MCF 10A (cell line): ENCODE data around the gene ENTPD6. TPM values are rescaled to one million over a fixed set of nuclear protein-coding genes. Genes with fewer than 3 reads are reported as not detected.
A peak's percentile ranks its signal among the peaks of the same experiment; 100 is the strongest.

Experiments
- BruUV-seq: library from RNA; stranded (reverse); fragments of 400-500 nt; replicated peaks from 2 replicates; lab custom pipeline; 2021; lab: Mats Ljungman, UMichigan
- CTCF ChIA-PET: fragments of 300-600 bp; sonication (Branson Sonifier 250); formaldehyde crosslinking; extraction: SDS; loops from one replicate; lab custom pipeline; 2021; ENCODE audit warnings: antibody characterized with exemption, inconsistent platforms; lab: Yijun Ruan, JAX
- POLR2A ChIA-PET: fragments of 300-600, 350-650 bp; sonication (Branson Sonifier 250); formaldehyde crosslinking; extraction: SDS; loops from one replicate; lab custom pipeline; 2020; ENCODE audit warnings: antibody characterized with exemption, inconsistent platforms; lab: Yijun Ruan, JAX
- DNase-seq: peaks from one replicate; pipeline ENCODE4 v3.0.0-alpha.2; 2018; ENCODE audit not compliant: unreplicated experiment
- H3K27ac Mint-ChIP-seq: one replicate; pipeline ENCODE4 v1.8.0; 2022; ENCODE audit warnings: mild to moderate bottlenecking, low read depth, mixed read lengths; ENCODE audit not compliant: unreplicated experiment
- H3K27me3 Mint-ChIP-seq: one replicate; pipeline ENCODE4 v1.8.0; 2022; ENCODE audit warnings: mixed read lengths; ENCODE audit not compliant: insufficient read depth, unreplicated experiment
- H3K36me3 Mint-ChIP-seq: one replicate; pipeline ENCODE4 v1.8.0; 2022; ENCODE audit warnings: mild to moderate bottlenecking, moderate library complexity, mixed read lengths; ENCODE audit not compliant: insufficient read depth, unreplicated experiment
- H3K4me1 Mint-ChIP-seq: one replicate; pipeline ENCODE4 v1.8.0; 2022; ENCODE audit warnings: mixed read lengths; ENCODE audit not compliant: insufficient read depth, unreplicated experiment
- H3K4me3 Mint-ChIP-seq: one replicate; pipeline ENCODE4 v1.8.0; 2022; ENCODE audit warnings: mild to moderate bottlenecking, moderate library complexity, mixed read lengths; ENCODE audit not compliant: unreplicated experiment
- H3K9me3 Mint-ChIP-seq: one replicate; pipeline ENCODE4 v1.8.0; 2022; ENCODE audit warnings: mixed read lengths; ENCODE audit not compliant: unreplicated experiment
- intact Hi-C: fragments of 100-400 bp; cut with micrococcal nuclease; formaldehyde crosslinking; loops from 2 replicates; pipeline ENCODE4 v1.14.1; 2022
- total RNA-seq: library from RNA; stranded (reverse); gene quantifications from 2 replicates; pipeline ENCODE4 v1.2.3, GENCODE V29; 2022
- TF ChIP-seq, protein P1 (sequence below): fragments of 200-600 bp; IDR thresholded peaks from one replicate; pipeline ENCODE4 v1.8.0; 2022; ENCODE audit warnings: antibody characterized with exemption, mild to moderate bottlenecking; ENCODE audit not compliant: unreplicated experiment

ENTPD6 gene
- total RNA-seq, 1 experiment from 2014 or later = 98.0 TPM

DNA sequence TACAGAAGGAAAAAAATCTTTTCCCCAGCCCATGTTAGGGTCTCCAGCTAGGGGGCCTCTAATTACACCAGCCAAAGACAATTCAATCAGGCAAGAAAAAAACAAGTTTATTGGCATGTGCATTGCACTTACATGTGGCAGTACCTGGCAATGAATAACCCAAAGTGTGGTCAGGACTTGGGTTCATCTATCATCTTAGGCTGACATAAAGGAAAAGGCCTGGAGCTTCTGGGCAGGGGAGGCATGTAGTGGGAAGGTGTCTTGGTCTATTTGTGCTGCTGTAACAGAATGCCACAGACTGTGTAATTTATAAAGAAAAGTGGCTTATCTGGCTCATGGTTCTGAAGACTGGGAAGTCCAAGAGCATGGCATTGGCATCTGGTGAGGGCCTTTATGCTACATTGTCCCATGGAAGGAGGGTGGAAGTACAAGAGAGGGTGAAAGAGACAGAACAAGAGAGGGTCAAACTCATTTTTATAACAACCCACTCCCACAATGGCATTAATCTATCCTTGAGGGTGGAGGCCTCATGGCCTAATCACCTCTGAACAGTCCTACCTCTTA is 48.0 kb downstream of the ENTPD6 start:
- H3K27me3 Mint-ChIP-seq = no peaks in the 10 kb centered on the region
- TF ChIP-seq, protein P1, sequence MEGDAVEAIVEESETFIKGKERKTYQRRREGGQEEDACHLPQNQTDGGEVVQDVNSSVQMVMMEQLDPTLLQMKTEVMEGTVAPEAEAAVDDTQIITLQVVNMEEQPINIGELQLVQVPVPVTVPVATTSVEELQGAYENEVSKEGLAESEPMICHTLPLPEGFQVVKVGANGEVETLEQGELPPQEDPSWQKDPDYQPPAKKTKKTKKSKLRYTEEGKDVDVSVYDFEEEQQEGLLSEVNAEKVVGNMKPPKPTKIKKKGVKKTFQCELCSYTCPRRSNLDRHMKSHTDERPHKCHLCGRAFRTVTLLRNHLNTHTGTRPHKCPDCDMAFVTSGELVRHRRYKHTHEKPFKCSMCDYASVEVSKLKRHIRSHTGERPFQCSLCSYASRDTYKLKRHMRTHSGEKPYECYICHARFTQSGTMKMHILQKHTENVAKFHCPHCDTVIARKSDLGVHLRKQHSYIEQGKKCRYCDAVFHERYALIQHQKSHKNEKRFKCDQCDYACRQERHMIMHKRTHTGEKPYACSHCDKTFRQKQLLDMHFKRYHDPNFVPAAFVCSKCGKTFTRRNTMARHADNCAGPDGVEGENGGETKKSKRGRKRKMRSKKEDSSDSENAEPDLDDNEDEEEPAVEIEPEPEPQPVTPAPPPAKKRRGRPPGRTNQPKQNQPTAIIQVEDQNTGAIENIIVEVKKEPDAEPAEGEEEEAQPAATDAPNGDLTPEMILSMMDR = no peak
- no peak for DNase-seq
- ChIA-PET POLR2A (interaction anchor here (0.8 to 2.1 kb wide), 7 partner anchors 9 to 251 kb away, joined by 3 to 16 read pairs (median 5); partner anchors contain the start of gene APMAP), CTCF (interaction anchor here (0.7 to 1.3 kb wide), 4 partner anchors 8 to 248 kb away, joined by 3 to 4 read pairs (median 4); no protein-coding TSS in a partner anchor)
- H3K4me3 Mint-ChIP-seq = no peak overlapping the region
- H3K4me1 Mint-ChIP-seq = peaks cover 42% of the 10 kb centered on the region
- intact Hi-C loops = loop anchor here (10.0 kb wide), 1 partner anchor 179 kb away; no protein-coding TSS in a partner anchor
- no TSS peak for BruUV-seq
- no peaks in the 10 kb centered on the region for H3K9me3 Mint-ChIP-seq
- peak overlapping the region; percentile 31 for H3K27ac Mint-ChIP-seq
- H3K36me3 Mint-ChIP-seq = no peaks in the 10 kb centered on the region

DNA sequence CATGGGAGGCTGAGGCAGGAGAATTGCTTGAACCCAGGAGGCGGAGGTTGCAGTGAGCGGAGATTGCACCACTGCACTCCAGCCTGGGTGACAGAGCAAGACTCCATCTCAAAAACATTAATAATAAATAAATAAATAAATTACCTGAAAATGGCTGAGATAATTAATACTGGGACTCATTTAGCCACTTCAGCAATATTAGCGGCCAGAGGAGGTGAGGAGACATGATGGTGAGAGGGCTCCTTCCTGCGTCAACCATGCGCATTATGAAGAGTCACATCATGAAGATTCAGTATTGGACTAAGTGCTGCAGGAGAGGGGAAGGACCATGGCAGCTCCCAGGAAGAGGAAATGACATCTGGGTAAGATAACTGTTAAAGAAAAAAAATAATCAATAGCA is 49.5 kb downstream of the ENTPD6 start:
- H3K4me1 Mint-ChIP-seq = peaks cover 35% of the 10 kb centered on the region
- no peaks in the 10 kb centered on the region for H3K9me3 Mint-ChIP-seq
- H3K27ac Mint-ChIP-seq = peak overlapping the region; percentile 74
- TF ChIP-seq, protein P1 = no peak
- ChIA-PET POLR2A (interaction anchor here (0.6 to 15.4 kb wide), 5 partner anchors 7 to 258 kb away, joined by 4 to 517 read pairs (median 52); no protein-coding TSS in a partner anchor), CTCF (interaction anchor here (1.0 to 3.4 kb wide), 7 partner anchors 9 to 251 kb away, joined by 3 to 37 read pairs (median 11); no protein-coding TSS in a partner anchor)
- DNase-seq = no peak
- intact Hi-C loops = loop anchor here (10.0 kb wide), 1 partner anchor 180 kb away; no protein-coding TSS in a partner anchor
- BruUV-seq = no TSS peak
- no peak overlapping the region for H3K4me3 Mint-ChIP-seq
- H3K27me3 Mint-ChIP-seq = no peaks in the 10 kb centered on the region
- H3K36me3 Mint-ChIP-seq = peaks cover 6% of the 10 kb centered on the region

DNA sequence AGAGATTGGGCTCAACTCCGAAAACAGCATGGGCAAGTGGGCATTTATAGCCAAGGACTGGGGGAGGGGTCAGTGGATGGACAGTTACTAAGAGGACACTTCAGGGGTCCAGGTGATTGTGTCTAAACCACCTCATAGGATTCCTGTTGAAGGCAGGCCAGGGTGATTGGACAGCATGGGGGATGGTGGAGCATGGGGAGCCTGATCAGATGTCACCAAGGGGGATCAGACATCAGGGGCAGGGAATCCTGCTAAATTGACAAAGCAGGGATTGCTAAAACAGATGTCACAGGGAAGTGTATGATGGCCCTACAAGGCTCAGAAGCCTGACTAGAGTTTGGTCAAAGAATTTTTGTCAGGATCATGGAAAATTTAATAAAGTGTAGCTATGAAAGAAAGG is 49.9 kb downstream of the ENTPD6 start:
- Mint-ChIP-seq H3K4me1 (peaks cover 35% of the 10 kb centered on the region), H3K36me3 (peaks cover 9% of the 10 kb centered on the region), H3K27ac (peak overlapping the region; percentile 74), H3K4me3 (no peak overlapping the region), H3K9me3 (no peaks in the 10 kb centered on the region), H3K27me3 (no peaks in the 10 kb centered on the region)
- ChIA-PET CTCF (interaction anchor here (1.0 to 6.5 kb wide), 9 partner anchors 9 to 616 kb away, joined by 3 to 92 read pairs (median 11); no protein-coding TSS in a partner anchor), POLR2A (interaction anchor here (2.0 to 15.4 kb wide), 6 partner anchors 8 to 66 kb away, joined by 5 to 517 read pairs (median 93); partner anchors contain the start of gene ENTPD6)
- intact Hi-C loops = loop anchor here (10.0 kb wide), 1 partner anchor 181 kb away; no protein-coding TSS in a partner anchor
- BruUV-seq = no TSS peak
- no peak for DNase-seq
- TF ChIP-seq, protein P1 = no peak
